ENCODE results near the gene S100A3.
"Not testable (repeated sequence)": the region's sequence is repeated elsewhere in the genome, so short reads cannot be mapped to it uniquely, and the experiment has no call there.

The S100A3 gene

GRCh38 chr1:153569465-153569864, 20.4 kb upstream of the S100A3 start:
- DNase-seq (ENCODE audit: low read depth, low spot score), result no peak

DNA sequence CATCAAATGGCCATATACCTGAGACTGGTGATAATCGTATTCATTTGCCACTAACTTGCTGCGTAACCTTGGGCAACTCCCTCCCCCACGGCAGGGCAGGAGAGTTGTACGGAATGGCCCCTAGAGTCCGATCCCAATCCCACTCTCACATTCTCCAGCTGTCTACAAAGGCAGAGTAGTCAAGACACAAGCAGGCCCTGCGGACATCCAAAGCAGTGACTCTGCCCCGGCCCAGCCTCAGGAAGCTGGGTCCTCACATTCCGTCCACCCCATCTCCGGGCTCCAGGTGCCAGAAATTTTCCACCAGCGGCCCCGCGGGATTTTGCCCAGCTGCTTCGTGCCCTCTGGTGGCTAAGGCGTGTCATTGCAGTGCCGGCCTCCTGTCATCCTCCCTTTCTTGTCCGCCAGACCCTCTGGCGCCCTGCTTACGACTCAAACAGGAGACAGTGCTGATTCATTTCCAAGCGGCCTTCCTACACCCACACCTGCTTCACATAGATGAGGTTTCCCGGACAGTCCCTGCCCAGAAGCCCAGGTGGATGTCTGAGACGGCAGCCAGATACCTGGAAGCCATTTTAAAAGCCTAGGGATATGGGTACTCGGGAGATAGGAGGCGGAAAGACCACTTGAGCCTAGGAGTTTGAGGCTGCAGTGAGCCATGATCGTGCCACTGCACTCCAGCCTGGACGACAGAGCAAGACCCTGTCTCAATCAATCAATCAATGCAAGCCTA, 19.5 kb upstream of the S100A3 start:
- peak; percentile 95 for DNase-seq (ENCODE audit: low read depth, low spot score)

- DNase-seq (ENCODE audit: low read depth, low spot score), result peak; percentile 57
These were observed 18.7 kb upstream of the S100A3 start for GRCh38 chr1:153567621-153568366.

- DNase-seq (ENCODE audit: low read depth, low spot score), result peak; percentile 99
These were observed 17.6 kb upstream of the S100A3 start for GRCh38 chr1:153566414-153567371.

GRCh38 chr1:153565529-153566374, 16.7 kb upstream of the S100A3 start, which contains the start of gene S100A2:
Gene S100A2 (minus strand): TSS chr1:153565844. CDS start chr1:153563877, 1,967 bp downstream.
- peak; percentile 95 for DNase-seq (ENCODE audit: low read depth, low spot score)

- DNase-seq (ENCODE audit: low read depth, low spot score), result no peak
These were observed 14.9 kb upstream of the S100A3 start for GRCh38 chr1:153563991-153564390.

GRCh38 chr1:153563483-153563901, 14.4 kb upstream of the S100A3 start:
- no peak for DNase-seq (ENCODE audit: low read depth, low spot score)

GRCh38 chr1:153562021-153562420, 13.0 kb upstream of the S100A3 start:
- not testable (repeated sequence) for DNase-seq (ENCODE audit: low read depth, low spot score)

- no peak for DNase-seq (ENCODE audit: low read depth, low spot score)
These were observed 12.5 kb upstream of the S100A3 start for GRCh38 chr1:153561466-153561985.

GRCh38 chr1:153560771-153561465, 11.9 kb upstream of the S100A3 start:
- DNase-seq (ENCODE audit: low read depth, low spot score), result no peak

DNA sequence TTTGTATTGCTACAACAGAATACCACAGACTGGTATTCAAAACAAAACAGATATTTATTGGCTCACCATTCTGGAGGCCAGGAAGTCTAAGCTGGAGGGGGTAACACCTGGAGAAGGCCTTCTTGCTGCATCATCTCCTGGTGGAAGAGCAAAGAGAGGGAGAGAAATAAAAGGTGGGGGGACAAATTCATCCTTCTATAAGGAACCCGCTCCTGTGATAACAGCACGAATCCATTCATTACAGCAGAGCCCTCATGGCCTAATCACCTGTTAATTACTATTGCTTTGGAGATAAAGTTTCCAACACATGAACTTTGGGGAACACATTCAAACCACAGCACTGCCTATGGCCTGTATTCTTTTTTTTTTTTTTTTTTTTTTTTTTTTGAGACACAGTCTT, 11.2 kb upstream of the S100A3 start:
- DNase-seq (ENCODE audit: low read depth, low spot score), result no peak

GRCh38 chr1:153557877-153558276, 8.8 kb upstream of the S100A3 start:
- no peak for DNase-seq (ENCODE audit: low read depth, low spot score)

DNA sequence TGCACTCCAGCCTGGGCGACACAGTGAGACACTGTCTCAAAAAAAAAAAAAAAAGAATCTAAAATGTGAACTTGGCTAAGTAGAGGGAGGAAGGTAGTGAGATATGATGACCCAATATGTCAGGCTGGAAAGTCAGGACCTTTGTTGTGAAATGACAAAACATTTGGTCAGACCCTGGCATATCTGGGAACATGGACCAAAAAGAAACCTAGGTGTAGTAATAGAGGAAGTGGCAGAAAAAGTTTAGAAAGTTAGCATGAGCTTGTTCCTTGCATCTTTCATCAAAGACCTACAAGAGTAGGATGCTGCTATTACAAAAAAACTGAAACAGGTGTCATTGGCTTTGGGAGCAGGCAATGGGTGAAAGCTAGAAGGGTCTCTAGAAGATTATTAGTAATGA, 7.3 kb upstream of the S100A3 start:
- no peak for DNase-seq (ENCODE audit: low read depth, low spot score)

GRCh38 chr1:153553830-153554541, 4.9 kb upstream of the S100A3 start:
- no peak for DNase-seq (ENCODE audit: low read depth, low spot score)

DNA sequence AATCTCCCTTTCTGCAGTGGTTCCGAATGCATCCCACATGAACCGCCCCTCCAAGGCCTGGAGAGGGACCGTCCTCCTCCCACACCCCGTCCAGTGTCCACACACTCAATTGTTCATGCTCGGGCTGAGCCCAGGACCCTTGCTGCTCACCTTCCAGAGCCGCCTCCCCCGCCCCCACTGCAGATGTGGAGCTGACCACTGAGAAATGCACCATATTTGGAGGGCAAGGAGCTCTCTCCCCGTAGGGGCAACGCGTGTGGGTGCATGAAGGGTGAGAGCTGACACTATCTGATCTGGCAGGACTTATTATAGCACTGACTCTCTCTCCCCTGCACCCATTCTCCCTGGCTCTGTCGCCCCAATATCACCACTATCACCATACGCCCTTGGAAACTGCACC, 4.0 kb upstream of the S100A3 start:
- no peak for DNase-seq (ENCODE audit: low read depth, low spot score)

DNA sequence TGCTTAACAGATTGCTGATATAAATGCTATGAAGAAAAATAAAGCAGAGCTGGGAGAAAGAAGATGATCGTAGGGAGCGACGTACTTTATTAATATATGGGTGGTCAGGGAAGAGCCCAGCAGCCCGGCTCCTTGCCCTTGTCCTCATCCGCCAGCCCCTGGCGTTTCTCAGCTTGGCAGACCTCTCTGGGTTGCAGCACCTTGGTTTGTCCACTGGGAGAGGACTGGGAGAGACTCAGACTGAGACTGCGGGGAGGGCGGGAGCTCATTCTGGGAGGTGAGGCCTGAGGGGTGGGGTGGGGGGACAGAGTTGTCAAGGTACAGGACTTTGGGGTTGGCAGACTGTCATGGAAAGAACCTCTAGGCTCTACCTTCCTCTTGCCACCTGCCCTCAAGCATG, 3.3 kb upstream of the S100A3 start:
- no peak for DNase-seq (ENCODE audit: low read depth, low spot score)

DNA sequence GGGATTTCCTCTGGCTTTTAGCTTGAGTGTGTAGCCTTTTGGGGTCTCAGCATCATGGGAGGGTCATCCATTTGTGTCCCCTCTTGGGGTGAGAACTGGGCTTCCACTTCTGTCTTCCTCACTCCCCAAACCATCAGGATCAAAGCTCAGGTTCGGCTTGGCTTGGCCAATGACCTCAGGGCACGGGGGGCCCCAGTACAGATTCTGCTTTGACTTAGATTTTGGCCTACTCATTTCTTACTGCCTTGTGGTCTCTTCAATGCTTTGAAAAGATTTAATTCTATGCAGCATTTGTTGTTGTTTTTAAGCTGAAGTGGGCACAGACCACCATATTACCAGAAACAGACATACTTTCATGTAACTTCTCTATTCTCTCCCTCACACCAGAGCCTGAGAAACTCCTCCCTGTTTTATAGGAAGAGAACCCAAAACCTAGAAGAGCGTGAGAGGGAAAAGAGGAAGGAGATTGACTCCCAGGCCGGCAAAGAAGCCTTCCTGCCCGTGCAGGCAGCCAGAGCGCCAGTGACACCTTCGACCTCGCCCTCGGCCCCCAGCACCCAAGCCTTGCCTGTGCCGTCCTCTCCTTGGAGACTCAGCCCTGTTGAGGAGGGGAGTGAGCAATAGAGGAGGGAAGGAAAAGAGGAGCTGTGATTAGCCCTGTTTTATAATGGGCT, 1.9 kb upstream of the S100A3 start:
- DNase-seq (ENCODE audit: low read depth, low spot score), result no peak

DNA sequence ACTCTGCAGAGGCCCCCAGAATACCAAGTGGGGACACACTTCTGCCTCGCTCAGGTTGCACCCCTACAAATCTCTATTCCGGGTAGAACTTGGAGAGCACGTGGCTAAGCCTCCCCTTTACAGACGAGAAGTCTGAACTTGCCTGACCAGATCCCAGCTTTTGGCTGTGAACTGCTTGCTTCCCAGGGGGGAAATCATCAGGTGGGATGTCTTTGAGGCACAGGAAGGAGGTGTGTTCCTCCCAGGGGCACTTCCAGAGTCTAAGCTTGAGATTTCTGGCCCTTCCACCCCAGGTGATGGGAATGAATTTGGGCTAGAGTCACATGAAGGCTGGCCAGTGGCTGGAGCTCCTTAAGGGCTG, 1.3 kb upstream of the S100A3 start:
- no peak for DNase-seq (ENCODE audit: low read depth, low spot score)
